NCI-H187 treated with DMSO at 0.1 percent for 48 hours (cell line): ENCODE data around the gene SNTA1.
A peak's percentile ranks its signal among the peaks of the same experiment; 100 is the strongest.
"Not testable (repeated sequence)": the region's sequence is repeated elsewhere in the genome, so short reads cannot be mapped to it uniquely, and the experiment has no call there.

Experiments
- DNase-seq: peaks from one replicate; lab custom pipeline; 2025; lab: John Stamatoyannopoulos, UW

Gene SNTA1

DNA sequence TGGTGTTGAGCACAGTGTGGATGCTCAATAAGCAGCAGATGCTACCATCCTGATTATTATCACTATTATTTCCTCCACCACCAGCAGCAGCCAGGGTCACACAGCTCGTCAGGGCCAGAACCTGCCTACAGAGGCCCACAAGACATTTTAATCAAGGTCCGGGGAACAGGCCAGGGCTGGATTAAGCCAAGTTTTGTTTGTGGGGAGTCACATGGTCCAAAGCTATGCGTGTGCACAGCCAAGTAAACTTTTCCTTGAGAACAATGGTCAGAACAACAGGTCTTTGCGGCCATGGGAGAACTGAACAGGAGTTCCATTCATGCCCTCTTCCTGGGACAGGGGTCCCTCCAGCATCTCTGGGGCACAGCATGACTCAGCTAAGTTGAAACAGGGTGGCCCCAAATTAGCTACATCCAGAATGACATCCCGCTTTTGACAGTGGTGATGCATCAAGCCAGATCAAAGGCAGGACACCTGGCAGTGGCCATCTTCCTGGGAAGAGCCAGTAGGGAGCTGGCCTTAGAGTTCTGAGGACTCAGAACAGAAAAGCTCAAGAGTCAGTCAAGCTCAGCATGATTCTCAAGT is 11.7 kb downstream of the SNTA1 start:
- no peak for DNase-seq

DNA sequence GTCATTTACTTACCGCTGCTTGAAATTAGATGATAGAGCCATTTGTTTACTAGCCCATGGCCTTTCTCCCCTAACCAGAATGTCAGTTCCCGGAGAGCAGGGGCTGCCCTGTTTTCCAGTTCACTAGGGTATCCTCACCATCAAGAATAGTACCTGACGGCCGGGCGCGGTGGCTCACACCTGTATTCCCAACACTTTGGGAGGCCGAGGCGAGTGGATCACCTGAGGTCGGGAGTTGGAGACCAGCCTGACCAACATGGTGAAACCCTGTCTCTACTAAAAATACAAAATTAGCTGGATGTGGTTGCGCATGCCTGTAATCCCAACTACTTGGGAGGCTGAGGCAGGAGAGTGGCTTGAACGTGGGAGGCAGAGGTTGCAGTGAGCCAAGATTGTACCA is 19.7 kb downstream of the SNTA1 start:
- DNase-seq, result not testable (repeated sequence)

DNA sequence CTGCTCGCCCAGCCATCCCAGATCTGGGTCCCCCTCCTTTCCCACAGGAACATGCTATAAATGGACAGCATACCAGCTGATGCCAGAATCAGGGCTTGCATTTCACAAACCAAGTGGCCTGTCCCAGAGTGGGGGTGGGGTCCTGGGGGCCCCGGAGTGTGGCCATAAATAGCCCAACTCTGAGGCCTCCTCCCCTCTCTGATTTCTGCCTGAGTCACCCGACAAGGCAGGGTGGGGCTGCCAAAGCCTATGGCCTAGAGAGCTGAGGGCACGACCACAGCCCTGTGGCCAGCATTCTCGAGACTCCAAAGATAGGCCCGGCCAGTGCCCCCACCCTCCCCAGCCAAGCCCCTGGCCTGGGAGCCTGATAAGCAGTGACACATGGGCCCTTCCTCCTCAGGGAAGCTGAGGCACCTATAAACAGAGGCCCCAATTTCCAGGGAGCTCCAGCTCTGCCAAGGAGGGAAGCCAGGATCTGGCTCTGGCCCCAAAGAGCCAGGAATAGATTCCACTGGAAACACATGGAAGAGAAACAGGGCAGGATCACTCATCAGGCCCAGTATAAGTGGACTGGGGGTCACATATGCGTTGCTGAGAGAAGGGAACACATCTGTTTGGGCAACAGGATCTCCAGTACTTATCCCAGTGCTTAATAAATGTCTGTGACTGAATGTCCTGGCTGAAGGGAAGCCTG is 20.3 kb downstream of the SNTA1 start:
- DNase-seq, result no peak

DNA sequence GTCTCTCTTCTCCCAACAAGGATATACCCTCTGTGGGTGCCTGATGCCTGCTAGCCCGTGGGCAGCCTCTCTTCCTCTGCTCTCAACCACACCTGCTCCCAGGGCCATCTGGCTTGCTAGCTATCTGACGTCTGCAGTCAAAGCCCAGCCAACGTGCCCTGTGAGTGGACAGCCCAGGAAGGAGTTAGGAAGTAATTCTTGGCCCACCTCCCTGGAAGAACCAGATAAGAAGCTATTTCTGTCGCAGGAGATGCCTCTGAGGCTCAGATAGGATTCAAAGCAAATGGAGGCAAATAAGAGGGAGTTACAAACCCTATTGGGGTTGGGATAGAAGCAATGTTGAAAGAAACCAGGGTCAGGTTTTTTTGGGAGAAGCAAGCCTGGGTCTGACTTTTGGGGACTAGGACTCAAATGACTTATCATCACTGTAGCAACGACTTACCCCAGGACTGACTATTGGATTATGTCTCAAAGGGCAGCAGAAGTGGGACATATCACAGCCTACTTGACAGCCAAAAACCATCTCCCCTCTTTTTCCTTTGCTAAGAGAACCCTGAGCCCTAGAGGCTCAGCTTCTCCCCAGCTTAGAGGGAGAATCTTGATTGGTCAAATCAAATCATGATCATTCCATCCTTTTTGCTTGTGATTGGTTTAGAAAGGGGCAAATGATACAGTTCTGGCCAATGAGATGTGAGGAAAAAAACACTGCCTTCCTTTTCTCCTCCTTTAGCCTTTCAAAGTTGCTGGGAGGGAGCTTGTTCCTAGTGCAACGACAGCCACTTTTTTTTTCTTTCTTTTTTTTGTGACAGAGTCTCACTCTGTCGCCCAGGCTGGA is 24.2 kb downstream of the SNTA1 start:
- DNase-seq, result no peak

DNA sequence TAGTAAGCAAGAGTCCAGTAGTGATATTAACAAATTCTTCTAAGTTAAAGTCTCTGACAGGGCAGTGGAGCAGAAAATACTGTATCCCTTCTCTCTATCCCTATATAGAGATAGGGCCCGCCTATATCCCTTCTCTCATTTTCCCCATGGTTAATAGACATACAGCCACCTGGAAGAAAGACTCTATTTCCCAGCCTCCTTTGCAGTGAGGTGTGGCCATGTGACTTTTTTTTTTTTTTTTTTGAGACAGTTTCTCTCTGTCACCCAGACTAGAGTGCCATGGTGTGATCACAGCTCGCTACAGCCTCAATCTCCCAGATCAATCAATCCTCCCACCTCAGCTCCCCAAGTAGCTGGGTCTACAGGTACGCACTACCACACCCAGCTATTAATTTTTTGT is 25.5 kb downstream of the SNTA1 start:
- no peak for DNase-seq

DNA sequence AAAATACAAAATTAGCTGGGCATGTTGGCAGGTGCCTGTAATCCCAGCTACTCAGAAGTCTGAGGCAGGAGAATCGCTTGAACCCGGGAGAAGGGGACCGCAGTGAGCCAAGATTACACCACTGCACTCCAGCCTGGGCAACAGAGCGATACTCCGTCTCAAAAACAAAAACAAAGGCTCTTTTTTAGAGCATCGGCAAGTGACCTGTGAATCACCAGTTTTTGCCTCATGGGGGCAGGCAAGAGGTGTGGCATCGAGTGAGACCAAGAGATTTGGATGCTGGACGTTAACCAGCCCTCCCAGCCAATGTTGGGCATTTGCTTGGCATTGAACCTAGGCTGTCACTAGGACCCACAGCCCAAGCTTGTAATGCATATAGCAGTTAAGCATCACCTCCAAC is 27.6 kb downstream of the SNTA1 start:
- DNase-seq, result no peak

DNA sequence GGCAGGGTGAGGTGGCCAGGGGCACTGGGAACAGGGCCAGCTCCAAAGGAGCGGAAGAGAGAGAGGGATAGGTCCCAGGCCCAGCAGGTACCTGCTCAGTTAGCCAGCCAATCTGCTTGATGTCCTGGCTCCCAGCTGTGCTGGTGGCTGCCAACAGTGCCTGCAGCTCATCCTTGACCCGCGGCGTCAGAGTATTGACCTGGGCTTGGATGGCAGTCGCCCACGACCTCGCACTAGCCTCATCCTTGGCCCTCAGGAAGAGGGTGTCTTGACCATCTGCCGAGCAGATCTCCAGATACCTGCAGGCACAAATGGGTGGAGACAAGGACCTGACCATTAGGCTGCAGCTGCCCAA is 31.1 kb downstream of the SNTA1 start:
- DNase-seq, result no peak

DNA sequence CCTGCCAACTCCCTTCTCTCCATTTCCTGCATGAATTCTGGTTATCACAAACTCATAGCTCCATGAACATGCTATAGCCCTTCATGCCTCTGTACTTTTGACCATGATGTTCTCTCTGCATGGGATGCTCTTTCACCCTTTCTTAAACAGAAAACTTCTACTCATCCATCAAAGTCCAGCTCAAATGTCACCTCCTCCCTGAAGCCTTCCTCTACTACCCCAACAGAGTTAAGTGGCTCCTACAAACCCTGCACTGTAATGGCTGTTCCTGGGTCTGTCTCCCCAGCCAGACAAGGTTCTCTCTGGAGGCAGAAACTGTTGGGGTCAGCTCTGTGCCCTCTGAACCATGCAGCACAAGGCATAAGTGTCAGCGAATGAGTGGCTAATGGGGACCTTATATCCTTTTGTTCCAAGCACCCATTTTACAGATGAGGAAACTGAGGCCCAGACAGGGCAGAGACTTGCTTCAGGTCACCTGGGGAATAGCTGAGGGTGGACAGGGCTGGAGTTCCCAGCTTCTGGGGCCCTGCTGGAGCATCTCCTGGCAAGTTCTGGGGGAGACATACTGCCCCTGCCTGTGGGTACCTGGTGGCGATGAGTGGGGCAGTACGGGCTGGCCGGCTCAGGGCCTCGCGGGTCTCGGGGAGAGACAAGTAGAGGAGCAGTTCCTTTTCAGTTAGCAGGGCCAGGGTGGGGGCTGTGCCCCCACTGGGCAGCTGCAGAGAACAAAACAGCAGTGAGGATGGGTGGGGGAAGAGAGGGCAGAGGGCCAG is 31.7 kb downstream of the SNTA1 start:
- DNase-seq, result no peak

DNA sequence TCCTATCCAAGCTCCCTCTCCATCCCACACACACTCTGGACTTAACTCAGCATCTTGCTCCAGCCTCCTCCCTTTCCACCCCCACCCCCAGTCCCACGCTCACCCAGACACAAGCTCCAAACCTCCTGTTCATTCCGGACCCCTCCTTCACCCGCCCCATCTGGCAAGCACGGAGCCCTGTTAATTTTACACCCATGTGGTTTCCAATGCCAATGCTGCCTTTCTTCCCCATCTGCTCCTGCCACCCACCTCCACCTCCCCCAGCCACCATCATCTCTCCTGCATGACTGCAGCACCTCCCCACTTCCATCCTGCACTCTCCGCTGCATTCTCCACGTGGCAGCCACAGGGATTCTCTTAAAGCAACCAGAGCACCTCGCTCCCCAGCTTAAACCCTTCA is 32.3 kb downstream of the SNTA1 start:
- no peak for DNase-seq

DNA sequence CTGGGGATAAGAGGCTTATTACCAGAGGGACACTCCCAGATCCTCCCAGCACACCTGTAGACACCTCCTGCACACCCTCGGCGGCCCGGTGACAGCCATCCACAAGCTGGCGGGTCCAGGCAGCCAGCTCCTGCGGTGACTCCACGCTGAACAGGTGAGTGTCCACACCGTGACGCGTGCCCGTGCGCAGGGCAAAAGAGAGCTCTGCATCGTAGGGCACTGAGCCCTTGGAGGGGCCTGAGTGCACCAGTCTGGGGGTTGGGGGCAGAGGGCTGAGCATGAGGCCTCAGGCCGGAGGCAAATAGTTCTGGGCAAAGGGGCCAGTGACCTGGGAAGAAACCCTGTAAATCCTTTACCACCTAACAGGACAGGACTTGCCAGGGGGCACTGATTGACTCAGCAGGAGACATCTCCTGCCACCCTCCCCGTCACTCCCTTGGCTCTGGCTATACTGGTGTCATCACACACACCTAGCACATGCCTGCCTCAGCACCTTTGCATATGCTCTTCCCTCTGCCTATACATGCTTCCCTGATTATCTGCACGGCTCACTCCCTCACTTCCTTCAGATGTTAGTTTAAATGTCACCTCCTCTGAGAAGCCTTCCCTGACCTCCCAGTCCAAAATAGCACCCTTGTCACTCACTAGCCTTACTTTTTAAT is 33.4 kb downstream of the SNTA1 start:
- no peak for DNase-seq

DNA sequence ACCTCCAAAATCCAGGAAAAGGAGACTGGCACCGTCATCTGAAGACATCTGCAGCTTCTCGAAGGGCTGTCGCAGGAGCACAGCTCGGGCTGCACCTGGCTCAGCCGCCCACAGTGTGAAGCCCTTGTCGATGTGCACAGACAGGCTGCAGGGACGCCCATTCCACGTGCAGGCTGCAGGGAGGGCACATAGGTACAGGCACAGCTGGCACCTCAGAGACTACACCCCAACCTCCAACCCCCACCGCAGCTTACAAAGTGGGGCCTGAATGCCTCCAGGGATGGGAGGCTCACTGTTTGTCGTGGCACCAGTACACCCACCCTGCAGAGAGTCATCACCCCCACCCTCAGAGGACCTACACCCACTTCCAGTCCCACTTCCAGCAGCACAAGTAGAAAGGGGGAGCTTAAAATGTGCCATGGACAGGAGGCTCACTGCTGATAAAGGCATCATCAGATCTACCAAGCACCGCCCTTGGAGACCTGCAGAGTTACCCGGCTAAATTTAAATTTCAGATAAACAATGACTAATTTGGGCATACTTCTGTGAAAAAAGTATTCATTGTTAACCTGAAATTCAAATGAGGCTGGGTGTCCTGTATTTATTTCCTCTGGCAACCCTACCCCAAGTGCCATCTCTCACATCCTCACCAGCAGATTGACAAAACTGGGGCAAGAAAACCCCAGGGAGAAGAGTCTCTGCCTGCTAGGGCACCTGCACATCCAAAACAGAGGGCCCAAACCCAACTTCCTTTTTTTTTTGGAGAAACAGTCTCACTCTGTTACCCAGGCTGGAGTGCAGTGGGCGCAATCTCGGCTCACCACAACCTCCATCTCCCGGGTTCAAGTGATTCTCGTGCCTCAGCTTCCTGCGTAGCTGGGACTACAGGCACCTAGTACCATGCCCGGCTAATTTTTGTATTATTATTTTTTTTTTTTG is 34.6 kb downstream of the SNTA1 start:
- no peak for DNase-seq

DNA sequence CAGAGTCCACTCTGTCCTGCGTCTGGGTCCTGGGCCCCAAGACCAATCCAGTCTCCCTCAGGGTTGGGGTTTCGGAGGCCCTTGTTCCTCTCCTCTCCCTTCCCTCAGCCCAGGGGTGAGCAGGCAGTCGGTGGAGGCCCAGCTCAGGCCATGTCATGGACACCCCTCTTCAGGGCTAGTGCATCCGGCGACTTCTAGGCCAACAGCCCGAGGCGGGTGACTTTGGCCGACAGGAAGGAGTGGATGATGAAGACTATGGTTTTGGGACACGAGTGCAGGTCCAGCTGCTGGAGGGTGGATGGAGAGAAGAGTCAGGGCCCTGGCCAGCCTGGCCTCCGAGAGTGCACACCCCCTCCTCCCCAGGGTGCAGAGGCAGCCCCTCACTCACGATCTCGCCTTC is 35.2 kb downstream of the SNTA1 start:
- DNase-seq, result no peak

DNA sequence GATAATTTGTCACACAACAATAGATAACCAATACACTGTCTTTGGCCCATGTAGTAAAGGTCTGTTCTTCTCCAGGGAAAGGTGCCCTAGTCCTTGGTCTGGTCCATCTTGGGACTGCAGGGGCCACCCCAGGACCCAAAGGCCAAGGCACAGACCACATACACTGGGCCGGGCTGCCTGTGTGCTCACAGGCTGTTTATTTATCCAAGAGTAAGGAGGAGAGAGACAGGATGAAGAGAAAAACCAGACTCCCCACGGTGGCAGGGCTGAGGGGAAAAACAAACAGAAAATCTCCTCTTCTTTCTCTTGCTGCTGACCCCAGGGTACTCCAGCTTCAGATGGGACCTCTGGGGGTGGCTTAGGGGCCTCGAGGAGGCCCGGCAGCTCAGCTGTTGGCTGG is 35.8 kb downstream of the SNTA1 start:
- no peak for DNase-seq

DNA sequence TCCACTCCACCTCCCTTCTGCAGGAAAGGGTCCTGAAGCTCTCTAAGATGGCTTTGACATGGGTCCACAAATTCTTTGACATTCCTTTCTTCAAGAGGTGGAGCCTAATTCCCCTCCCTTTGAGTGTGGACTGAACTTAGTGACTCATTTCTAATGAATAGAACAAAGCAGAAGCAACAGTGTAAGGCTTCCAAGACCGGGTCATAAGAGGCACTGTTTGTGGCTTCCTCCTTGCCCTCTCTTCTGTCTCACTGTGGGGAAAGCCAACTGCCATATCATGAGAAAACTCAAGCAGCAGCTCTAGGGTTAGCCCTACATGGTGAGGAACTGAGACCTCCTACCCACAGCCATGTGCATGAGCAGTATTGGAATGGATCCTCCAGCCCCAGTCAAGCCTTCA is 36.3 kb downstream of the SNTA1 start:
- no peak for DNase-seq

DNA sequence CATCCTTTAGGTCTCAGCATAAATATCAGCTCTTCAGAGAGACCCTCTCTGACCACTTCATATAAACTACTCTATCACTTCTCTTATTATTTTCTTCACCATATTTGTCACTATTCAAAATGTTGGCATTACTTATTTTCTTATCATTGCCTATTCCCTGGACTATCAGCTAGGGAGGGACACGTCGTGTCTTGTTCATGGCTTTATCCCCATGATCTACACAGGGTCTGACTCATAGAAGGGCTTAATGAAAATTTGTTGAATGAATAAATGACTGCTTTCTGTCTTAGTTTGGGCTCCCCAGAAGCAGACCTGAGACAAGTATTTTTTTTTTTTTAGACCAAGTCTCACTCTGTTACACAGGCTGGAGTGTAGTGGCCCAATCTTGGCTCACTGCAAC is 39.3 kb downstream of the SNTA1 start:
- DNase-seq, result no peak

DNA sequence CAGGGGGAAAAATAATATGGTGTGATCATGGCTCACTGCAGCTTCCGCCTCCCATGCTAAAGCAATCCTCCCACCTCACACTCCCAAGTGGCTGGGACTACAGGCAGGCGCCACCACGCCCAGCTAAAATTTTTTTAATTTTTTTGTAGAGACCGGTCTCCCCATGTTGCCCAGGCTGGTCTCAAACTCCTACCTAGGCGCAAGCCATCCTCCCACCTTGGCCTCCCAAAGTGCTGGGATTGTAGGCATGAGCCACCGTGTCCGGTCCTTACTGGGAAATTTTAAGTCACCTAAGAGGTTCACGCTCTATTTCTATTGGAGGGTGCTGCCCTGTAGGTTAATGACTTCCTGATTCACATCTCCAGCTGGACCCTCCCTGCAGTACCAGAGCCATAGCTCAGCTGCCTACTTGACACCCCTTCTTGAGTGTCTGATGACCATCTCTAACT is 41.6 kb downstream of the SNTA1 start:
- no peak for DNase-seq

DNA sequence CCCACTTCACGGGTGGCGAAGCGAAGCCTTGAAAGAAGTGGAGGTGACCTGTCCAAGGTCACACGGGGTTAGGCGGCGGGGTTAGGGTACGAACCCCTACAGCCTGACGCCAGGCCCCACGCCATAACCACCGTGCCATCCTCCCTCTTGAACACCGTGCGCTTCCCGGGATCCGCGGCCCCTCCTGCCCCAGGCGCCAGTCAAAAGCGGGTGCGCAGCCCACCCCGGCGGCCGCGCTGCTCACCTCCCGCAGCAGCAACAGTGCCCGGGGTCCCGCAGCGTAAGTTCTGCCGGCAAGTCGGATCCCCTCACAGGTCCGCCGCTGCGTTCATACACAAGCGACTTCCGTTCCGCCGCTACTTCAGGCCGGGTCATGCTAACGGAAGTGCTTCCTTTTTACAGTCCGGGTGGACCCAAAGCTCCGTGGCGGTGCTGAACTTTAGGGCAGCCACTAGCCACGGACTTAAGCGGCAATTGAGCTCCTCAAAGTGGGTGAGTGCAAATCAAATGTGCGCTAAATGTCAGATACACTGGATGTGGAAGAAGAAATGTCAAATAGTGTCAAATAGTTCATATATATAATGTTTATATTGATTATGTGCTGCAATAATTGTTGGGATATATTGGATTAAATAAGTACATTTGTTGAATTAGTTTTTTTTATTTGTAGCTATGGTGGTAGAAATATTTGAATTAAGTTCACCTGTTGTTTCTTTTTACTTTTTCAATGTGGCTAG is 42.2 kb downstream of the SNTA1 start, which contains the start of gene CDK5RAP1:
TSS of gene CDK5RAP1 (minus strand) at position 336 of the 737 bp plus-strand sequence. CDS start 4,455 bp downstream, outside the sequence.
- DNase-seq, result peak; percentile 76

DNA sequence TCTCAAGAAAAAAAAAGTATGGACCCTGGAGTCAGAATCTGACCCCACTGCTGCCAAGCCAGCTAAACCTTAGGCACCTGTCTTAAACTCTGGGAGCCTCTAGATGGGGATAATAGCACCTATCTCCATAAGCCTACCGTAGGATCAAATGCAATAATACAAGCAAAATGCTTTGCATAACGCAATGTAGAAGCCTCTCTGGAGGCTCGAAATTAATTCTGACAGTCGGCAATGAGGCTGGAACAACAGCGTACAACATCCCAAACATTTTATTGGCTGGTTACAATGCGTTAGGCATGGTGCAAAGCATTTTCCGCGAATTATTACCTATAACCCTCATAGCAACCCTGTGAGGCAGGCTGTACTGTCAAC is 42.8 kb downstream of the SNTA1 start:
- no peak for DNase-seq

DNA sequence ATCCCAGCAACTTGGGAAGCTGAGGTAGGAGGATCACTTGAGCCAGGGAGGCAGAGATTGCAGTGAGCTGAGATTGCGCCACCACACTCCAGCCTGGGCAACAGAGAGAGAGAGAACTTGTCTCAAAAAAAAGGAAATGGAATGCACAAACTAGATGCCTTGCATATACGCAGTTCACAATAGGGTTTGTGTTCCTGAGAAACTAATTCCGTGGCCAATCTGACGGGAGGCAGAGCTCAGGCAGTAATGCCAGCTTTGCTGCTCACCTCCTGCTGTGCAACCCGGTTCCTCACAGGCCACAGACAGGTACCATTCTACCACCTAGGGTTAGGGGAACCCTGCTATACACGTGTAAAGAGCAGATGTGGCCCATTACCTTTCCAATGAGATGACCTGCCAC is 43.6 kb downstream of the SNTA1 start:
- no peak for DNase-seq

DNA sequence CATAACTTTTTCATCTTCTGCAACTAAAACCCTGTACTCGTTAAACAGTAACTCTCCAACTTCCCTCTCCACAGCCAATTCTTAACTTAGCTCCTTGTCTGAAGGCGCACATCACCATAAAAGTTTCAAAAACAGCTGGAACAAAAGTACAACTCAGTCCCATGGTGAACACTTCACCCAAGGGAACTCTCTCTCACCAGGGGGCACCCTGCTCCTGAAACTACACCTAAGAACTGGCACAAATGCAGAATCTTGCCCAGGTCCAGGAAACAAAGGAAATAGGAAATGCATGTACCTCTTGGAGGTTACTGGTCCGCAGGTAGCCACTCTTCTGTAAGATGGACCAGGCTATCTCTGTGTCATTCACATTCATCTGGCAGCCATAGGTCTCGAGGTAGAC is 48.8 kb downstream of the SNTA1 start:
- DNase-seq, result no peak
